Activated CD4-positive, CD25-positive, alpha-beta regulatory T cell (primary cell): ENCODE data around the gene ACACA.
"Not testable (repeated sequence)": the region's sequence is repeated elsewhere in the genome, so short reads cannot be mapped to it uniquely, and the experiment has no call there.

Experiments
- DNase-seq, 4 experiments: peaks; one replicate each; lab custom pipeline; 2025; lab: John Stamatoyannopoulos, UW

ACACA gene

DNA sequence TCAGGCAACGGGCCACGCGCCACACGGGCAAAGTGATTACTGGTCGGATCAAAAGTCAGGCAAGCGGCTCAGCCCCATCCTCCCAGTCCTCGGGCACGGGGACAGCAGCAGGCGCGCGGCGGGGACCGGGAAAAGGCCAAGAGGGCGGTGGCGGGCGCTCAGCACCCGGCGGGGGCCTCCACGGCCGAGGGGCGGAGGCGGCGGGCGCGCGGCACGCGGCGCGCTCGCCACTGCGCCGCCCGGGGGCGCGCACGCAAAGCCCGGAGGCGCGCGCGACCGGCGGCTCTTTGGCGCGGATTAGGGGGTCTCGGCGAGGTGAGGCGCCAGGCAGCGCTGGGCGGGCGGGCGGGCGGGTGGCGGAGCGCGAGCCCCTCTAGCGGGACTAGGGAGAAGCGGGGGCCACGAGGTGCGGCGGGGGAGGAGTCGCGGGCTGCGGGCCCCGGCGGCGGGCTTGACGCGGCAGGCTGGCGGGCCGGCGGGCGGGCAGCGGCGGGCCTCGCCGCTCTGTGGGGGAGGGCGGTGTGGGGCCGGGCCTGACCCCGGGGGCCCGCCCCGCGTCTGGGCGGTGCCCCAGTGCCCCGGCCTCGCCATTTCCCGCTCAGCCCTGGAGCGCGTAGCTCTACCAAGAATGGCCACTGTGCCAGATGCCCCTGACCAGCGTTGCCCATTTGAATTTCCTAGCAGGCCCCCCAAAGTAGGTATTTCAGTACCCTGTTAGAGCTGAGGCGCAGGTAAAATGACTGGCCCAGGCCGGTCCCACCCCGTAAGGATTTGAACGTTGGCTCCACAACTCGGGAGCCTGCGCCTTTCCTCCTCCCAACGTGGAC lies at the start of gene ACACA, which contains the start of gene TADA2A:
Gene ACACA, minus strand, starts transcription at position 202 of the 827 bp plus-strand sequence. CDS start 537 bp downstream, outside the sequence.
Gene TADA2A, plus strand, starts transcription at position 252 of the 827 bp plus-strand sequence. CDS start 4,480 bp downstream, outside the sequence.
- DNase-seq = peak; percentile 52 to 62 (median 55)

DNA sequence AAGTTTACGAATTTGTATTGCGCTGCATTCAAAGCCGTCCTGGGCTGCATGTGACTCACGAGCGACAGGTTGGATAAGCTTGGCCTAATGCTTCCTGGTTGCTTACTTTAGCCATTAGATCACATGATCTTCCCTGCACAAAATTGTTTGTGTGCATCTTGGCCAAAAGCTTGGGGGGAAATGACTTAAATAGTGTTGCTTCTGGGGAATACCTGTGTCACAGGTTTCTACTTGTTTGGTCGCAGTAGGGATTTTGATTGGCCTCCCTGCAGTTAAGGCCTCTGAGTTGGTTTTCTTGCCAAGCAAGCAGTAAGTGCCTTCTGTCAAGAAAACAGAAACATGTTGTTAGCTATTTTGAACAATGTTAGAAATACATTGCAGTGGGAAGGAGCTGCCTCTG lies 43.5 kb upstream of the ACACA start:
- no peak for DNase-seq

DNA sequence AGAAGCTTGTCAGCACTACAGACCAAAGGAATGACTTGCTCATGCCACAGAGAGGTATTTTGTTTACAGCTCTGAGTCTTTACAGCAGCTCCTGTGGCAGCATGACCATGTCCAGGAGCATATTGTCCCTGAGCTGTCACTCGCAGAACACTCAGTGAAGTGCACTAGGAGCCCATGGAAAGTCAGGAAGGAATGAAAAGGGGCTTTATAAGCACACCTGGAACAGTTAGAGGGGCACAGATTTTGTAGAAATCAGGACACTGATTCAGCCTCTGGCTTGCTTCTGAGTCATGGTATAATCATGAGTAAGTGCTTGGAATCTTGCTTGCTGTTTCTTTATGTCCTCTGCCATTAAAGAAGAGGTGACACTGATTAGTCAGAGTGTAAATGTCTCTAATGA lies 41.0 kb upstream of the ACACA start:
- no peak for DNase-seq

DNA sequence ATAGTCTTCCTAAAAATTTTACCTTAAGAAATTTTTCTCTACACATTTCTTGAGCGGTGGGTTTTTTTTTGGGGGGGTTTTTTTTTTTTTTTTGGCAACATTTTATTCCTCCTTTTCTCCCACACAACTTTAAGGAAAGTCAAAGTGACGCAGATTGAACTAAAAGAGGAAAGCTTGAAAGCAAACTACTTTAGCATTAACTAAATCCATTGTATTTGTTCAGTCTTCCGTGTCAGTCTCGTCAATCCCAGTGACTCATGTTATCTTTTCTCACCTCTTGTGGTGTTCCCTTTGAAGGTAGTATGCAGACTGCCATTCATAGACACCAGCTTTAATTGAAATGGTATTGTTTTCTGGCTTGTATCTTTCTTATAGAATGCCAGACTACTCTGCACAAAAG lies 39.4 kb upstream of the ACACA start:
- no peak for DNase-seq

DNA sequence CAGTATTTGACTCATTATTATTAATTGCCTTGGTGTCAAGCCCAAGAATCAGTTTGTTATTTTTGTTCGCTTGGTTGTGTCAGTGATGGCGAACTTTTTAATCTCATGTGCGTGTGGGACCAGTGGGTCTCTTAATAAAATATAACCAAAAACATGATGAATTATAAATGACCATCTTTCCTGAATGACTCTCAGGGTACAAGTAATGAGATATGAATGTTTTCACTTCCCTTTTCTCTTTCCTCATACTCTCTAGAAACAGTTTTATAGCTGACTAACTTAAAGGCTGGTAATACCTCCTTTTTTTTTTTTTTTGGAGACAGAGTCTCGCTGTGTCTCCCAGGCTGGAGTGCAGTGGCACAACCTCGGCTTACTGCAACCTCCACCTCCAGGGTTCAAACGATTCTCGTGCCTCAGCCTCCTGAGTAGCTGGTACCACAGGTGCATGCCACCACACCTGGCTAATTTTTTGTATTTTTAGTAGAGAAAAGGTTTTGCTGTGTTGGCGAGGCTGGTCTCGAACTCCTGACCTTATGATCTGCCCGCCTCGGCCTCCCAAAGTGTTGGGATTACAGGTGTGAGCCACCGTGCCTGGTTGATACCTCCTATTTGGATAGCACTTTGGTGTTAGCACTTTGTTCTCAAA lies 34.9 kb upstream of the ACACA start:
- not testable (repeated sequence) for DNase-seq

DNA sequence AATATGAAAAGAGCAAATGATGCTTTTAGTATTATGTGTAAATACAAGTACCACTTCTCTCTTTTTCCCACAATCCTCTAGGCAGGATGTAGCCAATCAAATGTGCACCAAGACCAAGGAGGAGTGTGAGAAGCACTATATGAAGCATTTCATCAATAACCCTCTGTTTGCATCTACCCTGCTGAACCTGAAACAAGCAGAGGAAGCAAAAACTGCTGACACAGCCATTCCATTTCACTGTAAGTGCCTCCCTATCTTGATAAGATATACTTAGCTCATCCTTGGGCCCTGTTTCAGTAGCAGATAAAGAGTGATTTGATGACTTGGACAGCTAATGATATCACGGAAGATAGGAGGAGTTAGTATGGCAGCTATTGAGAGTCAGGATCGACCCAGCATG lies 33.8 kb upstream of the ACACA start:
- no peak for DNase-seq

DNA sequence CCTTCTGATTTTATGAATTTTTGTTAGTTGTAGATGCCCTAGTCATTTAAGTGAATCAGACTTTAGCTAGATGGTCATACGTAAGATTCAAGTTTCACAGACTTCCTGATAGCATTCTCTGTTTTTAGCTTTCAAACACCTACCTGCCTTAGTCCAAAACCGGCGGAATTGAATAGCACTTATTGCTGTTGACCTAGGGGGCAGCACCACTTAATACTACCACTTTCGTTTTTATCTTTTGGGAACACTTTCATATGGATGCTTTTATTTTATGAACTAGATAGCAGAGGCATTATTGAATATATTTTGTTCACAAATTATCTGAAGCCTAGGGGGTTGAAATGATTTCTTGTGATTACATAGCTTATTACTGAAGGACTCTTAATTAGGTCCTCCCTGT lies 31.5 kb upstream of the ACACA start:
- no peak for DNase-seq

DNA sequence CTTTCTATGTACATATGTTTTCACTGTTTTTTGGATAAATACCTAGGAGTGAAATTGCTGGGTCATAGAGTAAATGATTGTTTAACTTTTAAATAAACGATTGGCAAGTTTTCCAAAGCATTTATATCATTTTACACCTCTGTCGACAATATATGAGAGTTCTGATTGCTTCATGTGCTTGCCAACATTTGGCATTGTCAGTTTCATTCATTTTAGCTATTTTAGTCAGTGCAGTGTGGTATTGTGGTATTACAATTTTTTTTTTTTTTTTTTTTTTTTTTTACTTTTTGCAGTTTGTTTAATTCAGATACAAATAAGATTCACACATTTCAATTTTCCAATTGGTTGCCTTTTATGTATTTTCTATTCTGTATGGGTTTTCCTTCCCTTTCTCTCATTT lies 26.0 kb upstream of the ACACA start:
- DNase-seq = no peak

DNA sequence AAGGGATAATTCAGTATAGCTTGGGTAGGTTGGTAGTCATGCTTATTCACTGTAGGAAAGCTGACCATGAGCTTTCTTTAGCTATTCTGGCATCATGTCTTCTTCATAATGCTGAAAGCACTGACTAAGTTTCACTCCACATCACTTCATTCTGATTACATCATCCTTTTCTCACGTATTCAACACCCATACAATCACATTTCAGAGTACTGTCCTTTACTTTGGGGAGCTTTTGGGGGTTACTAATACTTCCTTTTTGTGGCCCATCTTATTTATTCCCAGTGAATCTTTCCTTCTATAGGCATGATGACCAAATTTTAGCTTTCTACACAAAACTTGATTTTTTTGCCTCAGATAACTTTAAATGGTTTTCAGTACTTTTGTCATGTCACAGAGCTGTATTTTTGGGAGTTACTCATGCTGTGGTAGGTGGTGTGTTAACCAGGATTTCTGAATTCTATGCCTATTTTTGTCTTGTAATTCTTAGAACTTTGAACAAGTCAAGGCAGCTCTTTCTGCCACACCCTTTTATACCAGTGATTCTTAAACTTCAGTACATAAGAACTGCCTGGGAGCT lies 23.5 kb upstream of the ACACA start:
- DNase-seq = no peak

DNA sequence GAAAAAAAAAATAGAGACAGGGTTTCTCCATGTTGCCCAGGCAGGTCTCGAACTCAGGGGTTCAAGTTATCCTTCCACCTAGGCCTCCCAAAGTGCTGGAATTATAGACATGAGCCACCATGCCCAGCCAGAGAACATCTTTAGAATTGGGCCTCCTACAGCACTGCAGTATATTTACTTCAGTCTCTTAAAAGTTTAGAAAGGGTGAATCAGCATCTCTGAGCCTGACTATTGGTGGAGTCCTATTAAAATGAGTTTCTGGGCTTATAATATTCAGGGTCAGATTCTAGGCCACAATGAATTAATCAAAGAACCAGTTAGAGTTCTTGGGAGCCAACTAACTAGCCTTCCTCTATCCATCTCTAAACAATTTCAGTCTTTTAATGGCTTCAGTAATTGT lies 22.8 kb upstream of the ACACA start:
- DNase-seq = no peak

DNA sequence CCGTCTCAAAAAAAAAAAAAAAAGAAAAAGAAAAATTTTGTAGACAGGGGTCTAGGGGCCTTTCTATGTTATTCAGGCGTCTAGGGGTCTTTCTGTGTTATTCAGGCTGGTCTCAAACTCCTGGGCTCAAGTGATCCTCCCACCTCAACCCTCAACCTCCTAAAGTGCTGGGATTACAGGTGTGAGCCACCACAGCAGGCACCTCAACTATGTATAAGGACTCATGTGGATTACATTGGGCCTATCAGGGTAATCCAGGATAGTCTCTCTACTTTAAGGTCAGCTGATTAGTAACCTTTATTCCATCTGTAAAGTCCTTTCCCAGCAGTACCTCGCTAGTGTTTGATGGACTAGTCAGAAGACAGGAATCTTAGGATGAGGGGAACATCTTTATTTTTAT lies 22.4 kb upstream of the ACACA start:
- DNase-seq = no peak

DNA sequence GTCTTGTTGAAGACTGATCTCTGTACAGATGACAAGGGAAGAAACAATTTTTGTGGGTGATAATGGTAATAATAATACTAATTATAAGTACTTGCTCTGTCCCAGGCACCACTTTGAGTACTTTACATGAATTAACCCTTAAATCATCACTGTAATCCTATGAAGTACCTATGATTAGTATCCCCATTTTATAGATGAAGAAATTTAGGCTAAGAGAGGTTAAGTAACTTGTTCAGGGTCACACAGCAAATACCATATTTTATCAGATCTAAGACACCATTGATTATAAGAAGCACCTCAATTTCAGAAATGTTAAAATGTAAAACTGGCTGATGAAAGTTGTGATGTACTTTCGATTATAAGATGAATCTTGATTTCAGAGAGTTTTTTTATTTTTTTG lies 18.6 kb upstream of the ACACA start:
- DNase-seq = no peak

DNA sequence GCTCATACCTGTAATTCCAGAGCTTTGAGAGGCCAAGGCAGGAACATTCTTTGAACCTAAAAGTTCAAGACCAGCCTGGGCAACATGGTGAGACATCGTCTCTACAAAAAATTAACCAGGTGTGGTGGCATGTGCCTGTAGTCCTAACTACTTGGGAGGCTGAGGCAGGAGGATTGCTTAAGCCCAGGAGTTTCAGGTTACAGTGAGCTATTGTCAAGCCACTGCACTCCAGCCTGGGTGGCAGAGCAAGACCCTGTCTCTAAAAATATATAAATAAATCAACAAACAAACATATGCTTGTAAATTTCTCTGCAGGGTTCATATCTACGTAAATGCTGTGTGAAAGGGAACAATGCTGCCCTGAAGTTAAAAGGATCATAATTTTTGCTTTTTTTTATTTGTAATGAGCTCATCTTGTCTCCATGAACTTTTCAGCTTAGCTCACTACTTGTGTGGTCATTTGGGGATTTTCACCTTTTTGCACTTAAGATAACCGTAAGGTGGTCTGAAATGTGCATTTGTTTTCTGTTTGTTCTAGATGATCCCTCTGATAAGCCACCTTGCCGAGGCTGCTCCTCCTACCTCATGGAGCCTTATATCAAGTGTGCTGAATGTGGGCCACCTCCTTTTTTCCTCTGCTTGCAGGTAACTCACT lies 16.5 kb upstream of the ACACA start:
- no peak for DNase-seq

DNA sequence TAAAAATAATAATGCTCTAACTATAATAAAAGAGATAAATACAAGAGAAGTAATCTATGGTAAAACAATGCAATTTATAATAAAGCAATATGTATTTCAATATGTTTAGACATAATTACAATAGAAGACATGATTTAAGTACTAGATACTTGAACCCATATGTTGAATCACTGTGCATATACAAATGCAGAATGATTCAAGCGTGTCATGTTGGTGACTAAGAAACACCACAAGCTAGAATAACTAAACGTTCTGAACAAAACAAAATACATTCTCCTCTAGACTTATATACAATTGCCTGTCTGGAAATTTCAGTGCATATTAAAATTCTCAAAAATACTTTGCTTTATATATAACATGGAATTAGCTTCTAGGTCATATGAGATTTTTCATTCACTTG lies 11.2 kb upstream of the ACACA start:
- no peak for DNase-seq

DNA sequence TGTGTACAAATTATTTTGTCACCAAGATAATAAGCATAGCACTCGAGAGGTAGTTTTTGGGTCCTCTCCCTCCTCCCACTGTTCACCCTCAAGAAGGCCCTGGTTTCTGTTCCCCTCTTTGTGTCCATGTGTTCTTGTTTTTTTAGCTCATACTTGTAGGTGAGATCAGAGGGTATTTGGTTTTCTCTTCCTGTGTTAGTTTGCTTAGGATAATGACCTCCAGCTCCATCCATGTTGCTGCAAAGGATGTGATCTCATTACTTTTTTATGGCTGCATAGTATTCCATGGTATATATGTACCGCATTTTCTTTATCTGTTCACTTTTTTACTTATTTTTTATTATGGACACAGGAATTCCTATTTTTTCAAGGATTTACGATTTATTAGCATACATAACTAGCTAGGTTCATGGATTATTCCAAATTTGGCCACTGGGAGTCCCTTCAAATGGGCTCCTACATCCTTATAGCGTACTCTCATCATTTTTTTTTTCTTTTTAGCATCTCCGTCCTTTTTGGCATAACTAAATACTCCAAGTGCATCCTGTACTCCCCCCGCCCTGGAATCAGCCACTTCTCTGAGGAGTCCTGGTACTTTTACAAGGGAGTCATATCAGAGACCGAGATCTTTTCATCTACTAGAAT lies 7.4 kb upstream of the ACACA start:
- DNase-seq = no peak

DNA sequence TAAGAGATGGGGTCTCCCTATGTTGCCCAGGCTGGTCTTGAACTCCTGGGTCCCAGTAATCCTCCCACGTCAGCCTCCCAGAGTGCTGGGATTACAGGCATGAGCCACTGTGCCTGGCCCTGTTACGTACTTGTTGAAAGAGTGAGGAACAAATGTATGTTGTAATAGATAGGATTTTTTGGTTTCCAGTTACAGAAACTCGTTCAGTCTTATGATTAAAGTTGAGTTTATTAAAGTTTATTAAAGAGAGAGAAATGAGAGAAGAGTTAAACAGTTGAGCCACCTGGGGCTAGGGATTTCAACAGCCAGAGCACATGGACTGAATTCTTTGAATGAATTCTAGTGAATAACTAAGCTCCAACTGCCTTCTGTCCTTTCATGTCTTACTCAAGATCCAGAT lies 3.7 kb upstream of the ACACA start:
- DNase-seq = no peak

DNA sequence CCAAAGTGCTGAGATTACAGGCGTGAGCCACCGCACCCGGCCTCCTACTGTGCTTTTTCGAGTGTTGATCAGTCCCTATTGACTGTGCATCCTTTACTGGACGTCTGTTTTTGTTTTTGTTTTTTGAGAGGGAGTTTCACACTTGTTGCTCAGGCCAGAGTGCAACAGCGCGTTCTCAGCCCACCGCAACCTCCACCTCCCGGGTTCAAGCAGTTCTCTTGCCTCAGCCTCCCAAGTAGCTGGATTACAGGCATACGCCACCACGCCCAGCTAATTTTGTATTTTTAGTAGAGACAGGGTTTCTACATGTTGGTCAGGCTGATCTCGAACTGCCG lies 1.5 kb upstream of the ACACA start:
- DNase-seq = not testable (repeated sequence)

DNA sequence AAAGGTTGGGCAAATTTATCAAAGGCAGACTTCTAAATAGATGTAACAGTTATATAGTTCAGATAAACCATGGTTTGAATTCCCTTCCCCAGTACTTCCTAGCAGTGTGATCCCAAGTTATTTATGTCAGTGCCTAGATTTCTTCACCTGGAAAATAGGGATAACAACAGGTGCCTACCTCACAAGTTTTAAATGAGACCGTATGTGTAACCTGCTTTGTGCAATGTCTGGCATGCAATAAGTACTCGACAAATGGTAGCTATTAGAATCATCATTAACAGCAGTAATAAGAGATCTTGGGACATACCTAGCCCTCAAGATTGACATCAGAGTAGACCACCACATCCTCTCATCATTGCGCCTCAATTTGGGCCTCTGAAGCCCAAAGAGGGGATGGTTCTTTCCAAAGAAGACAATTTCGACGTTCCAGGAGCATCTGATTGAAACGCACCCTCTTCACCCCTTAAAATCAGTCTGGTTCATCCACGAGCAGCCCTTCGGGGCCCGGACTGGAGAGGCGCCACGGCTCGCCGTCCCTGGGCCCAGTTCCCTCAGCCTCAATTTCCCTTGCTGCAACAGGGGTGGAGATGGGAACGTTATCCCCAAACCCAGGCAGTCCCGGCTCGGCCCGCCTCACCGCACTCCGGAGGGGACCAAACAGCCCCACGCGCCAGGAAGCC lies 541 bp downstream of the ACACA start:
- DNase-seq = no peak

DNA sequence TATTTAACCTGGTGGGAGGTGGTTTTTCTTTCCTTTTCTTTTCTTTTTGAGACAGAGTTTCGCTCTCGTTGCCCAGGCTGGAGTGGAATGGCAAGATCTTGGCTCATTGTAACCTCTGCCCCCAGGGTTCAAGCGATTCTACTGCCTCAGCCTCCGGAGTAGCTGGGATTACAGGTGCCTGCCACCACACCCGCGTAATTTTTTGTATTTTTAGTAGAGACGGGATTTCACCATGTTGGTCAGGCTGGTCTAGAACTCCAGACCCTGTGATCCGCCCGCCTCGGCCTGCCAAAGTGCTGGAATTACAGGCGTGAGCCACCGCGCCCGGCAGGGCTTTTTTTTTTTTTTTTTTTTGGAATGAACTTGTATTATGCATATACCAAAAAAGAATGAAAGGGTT lies 1.1 kb downstream of the ACACA start:
- not testable (repeated sequence) for DNase-seq

DNA sequence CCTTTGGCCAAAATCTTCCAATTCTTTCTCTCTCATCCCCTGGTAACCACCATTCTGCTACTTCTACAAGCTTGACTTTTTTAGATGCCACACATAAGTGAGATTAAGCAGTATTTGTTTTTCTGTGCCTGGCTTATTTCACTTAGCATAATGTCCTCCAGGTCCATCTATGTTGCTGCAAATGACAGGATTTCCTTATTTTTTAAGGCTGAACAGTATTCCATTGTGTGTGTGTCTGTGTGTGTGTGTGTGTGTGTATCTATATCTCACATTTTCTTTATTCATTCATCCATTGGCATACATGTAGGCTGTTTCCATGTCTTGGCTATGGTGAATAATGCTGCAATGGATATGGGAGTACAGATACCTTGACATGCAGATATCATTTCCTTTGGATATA lies 6.1 kb downstream of the ACACA start:
- no peak for DNase-seq

DNA sequence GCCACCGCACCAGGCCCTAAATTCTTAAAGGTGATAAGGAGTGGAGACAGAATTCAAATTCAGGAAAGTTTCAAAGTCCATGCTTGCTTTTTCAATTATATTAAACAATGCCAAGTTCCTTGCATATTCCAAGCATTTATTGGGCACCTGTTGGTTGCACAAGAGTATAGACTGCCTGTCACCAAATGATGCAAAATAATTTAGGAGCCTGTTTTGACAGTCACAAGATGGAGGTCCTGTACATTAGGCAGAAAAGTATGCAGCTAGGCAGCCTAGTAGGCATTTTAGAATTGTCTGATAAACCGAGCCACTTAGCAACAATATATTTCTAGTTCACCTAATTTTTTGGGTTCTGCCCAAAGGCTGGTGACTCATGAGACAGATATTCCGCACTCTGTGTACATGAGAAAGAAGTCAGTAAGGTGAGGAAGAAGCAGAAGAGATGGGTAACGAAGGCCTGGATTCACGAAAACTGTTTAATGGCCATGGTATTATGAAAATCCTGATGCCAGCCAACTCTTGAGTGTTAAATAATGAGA lies 7.3 kb downstream of the ACACA start:
- no peak for DNase-seq
